Psoas muscle (tissue), 8 donors: ENCODE data around the gene HPDL. TPM values are rescaled to one million over a fixed set of nuclear protein-coding genes. Genes with fewer than 3 reads are reported as not detected.

Experiments
- ATAC-seq, 4 donors: fragments of 200-7000 bp; cut with Tn5 transposase; one replicate each; pipeline ENCODE4 v1.9.1; 2020; ENCODE audit warnings: moderate library complexity in 3 of 4, mild to moderate bottlenecking in 2 of 4
- DNase-seq, 2 donors: peaks; one replicate each; pipeline ENCODE4 v3.0.0-alpha.2; 2020
- H3K27ac ChIP-seq: fragments of 200-600 bp; one replicate; pipeline ENCODE4 v1.8.0; 2022
- H3K27me3 ChIP-seq, 3 donors: fragments of 200-600 bp in 1 of 3; one replicate each; pipeline versions ENCODE4 v1.6.1 to v1.8.0; 2013 to 2022; ENCODE audit warnings: low read length in 2 of 3, mild to moderate bottlenecking in 2 of 3, moderate library complexity in 1 of 3; ENCODE audit not compliant: insufficient read depth in 3 of 3
- H3K36me3 ChIP-seq, 2 donors: fragments of 200-600 bp in 1 of 2; one replicate each; pipeline versions ENCODE4 v1.6.1 to v1.8.0; 2013 to 2022; ENCODE audit warnings: low read depth in 1 of 2, mild to moderate bottlenecking in 1 of 2, moderate library complexity in 1 of 2; ENCODE audit not compliant: insufficient read depth in 1 of 2
- H3K4me1 ChIP-seq: fragments of 200-600 bp; one replicate; pipeline ENCODE4 v1.8.0; 2022
- H3K4me3 ChIP-seq: fragments of 200-600 bp; one replicate; pipeline ENCODE4 v1.8.0; 2022; ENCODE audit warnings: mild to moderate bottlenecking
- H3K9me3 ChIP-seq: fragments of 200-600 bp; one replicate; pipeline ENCODE4 v1.8.0; 2022
- CTCF ChIP-seq: fragments of 200-600 bp; IDR thresholded peaks from one replicate; pipeline ENCODE4 v1.8.0; 2022; ENCODE audit warnings: antibody characterized with exemption
- WGBS, 3 donors: extraction: QIAGEN DNeasy Blood & Tissue Kit; methylation state at CpG; one replicate each; pipeline versions ENCODE4 v1.1.6 to v1.1.7; 2013; 5-methylcytosine and 5-hydroxymethylcytosine counted together
- intact Hi-C, 2 donors: fragments of 100-400 bp; cut with DNase I; formaldehyde crosslinking; loops; one replicate each; pipeline versions ENCODE4 v1.11.0 to v1.14.2; 2022
- polyA plus RNA-seq, 3 donors: library from polyadenylated mRNA; stranded (reverse); fragments of 200-250 nt; gene quantifications; one replicate each; pipeline ENCODE4 v1.2.3, GENCODE V29; 2013
- total RNA-seq, 4 donors: library from RNA; stranded (reverse); fragmentation: NEBNext Ultra II Directional in 2 of 4; extraction: Animal tissue kit (Norgen Biotek cat#: 25700) in 2 of 4; gene quantifications; one replicate each; pipeline versions ENCODE4 v1.2.1 to v1.2.4, GENCODE V29; 2021 to 2023
- donor health status: healthy with polysubstance abuse.
- donor health status: DM: no; HTN: no; CAD: no; lungs with moderate emphysema.
- donor health status: Bipolar disorder and iron deficiency.
- donor health status: healthy.
- donor health status: DM: yes; HTN: yes; CAD: no.
- donor health status: DM: no; HTN: no; CAD: no.
- donor health status: DM: no; HTN: no; CAD: no.
- donor health status: DM: yes; HTN: yes; CAD: no.

HPDL gene
- total and polyA plus RNA-seq, 7 donors = 0.73 to 4.9 (median 1.4) TPM

DNA sequence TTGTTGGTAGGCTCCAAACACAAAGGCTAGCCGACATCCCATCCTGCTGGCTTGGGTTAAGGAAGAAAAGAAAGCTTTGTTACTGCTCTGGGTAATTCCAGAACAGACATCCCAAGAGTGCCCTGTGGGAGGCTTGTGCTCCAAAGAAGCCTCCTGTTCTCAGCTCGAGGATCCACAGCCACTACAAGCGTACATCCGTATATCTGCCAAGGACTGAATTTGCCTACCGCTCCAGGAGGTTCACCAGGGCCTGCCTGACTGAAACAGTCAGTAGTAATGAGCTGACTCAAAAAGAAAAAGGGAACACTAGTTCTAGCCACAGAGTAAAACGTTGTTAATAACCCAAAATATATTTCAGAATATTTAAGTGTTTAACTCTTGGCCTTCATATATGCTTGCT, 38.4 kb downstream of the HPDL start:
- H3K36me3 ChIP-seq = no peaks in the 10 kb centered on the region
- WGBS, 3 donors = 77 to 88% (median 80%) methylated on average over 6 of the region's 6 CpGs
- intact Hi-C loops = no loop called here
- peaks cover 15% of the 10 kb centered on the region for H3K4me1 ChIP-seq
- DNase-seq = no peak
- H3K27me3 ChIP-seq = no peaks in the 10 kb centered on the region
- no peak overlapping the region for H3K4me3 ChIP-seq
- no peak overlapping the region for H3K27ac ChIP-seq
- no peak for ATAC-seq
- no peaks in the 10 kb centered on the region for H3K9me3 ChIP-seq
- no peak for TF ChIP-seq CTCF

GRCh38 chr1:45370575-45370974, 43.9 kb downstream of the HPDL start:
- ATAC-seq (no peak), DNase-seq (no peak)
- Histone ChIP-seq H3K36me3 (no peaks in the 10 kb centered on the region), H3K27ac (no peak overlapping the region), H3K4me3 (no peak overlapping the region), H3K4me1 (no peaks in the 10 kb centered on the region), H3K27me3 (no peaks in the 10 kb centered on the region), H3K9me3 (no peaks in the 10 kb centered on the region)
- no peak for TF ChIP-seq CTCF
- intact Hi-C loops = no loop called here

GRCh38 chr1:45373573-45373972, 46.9 kb downstream of the HPDL start:
- Histone ChIP-seq H3K36me3 (no peaks in the 10 kb centered on the region), H3K9me3 (no peaks in the 10 kb centered on the region), H3K27ac (no peak overlapping the region), H3K4me3 (no peak overlapping the region), H3K4me1 (no peaks in the 10 kb centered on the region), H3K27me3 (no peaks in the 10 kb centered on the region)
- no peak for DNase-seq
- intact Hi-C loops = no loop called here
- no peak for TF ChIP-seq CTCF
- no peak for ATAC-seq

GRCh38 chr1:45375104-45376090, 48.7 kb downstream of the HPDL start:
- no peak for ATAC-seq
- intact Hi-C loops = no loop called here
- DNase-seq = no peak
- H3K4me1 ChIP-seq = no peaks in the 10 kb centered on the region
- 53 to 63% (median 53%) methylated on average over 3 of the region's 3 CpGs for WGBS, 3 donors
- no peaks in the 10 kb centered on the region for H3K27me3 ChIP-seq
- H3K36me3 ChIP-seq = no peaks in the 10 kb centered on the region
- no peak overlapping the region for H3K4me3 ChIP-seq
- TF ChIP-seq CTCF = no peak
- no peak overlapping the region for H3K27ac ChIP-seq
- H3K9me3 ChIP-seq = no peaks in the 10 kb centered on the region

GRCh38 chr1:45378184-45378583, 51.5 kb downstream of the HPDL start:
- Histone ChIP-seq H3K36me3 (no peaks in the 10 kb centered on the region), H3K27me3 (no peaks in the 10 kb centered on the region), H3K4me1 (no peaks in the 10 kb centered on the region), H3K9me3 (no peaks in the 10 kb centered on the region), H3K27ac (no peak overlapping the region), H3K4me3 (no peak overlapping the region)
- no peak for TF ChIP-seq CTCF
- no peak for DNase-seq
- ATAC-seq = no peak
- intact Hi-C loops = no loop called here
